NCI-H460 (cell line): ENCODE measurements around the gene EFCAB11. TPM values are rescaled to one million over a fixed set of nuclear protein-coding genes. Genes with fewer than 3 reads are reported as not detected.
"Not testable (repeated sequence)": the region's sequence is repeated elsewhere in the genome, so short reads cannot be mapped to it uniquely, and the experiment has no call there.

ENCODE experiments used
- DNase-seq: peaks from one replicate; pipeline ENCODE4 v3.0.0-alpha.2; 2016; ENCODE audit warnings: low read depth; ENCODE audit errors: extremely low read depth
- total RNA-seq: library from RNA; depleted of rRNA; stranded (reverse); fragments of >200 nt; shearing (Covaris generic); gene quantifications from 2 replicates; pipeline ENCODE4 v1.2.3, GENCODE V29; 2014

Gene EFCAB11
- total RNA-seq, 1 experiment from 2014 or later, result 18.1 TPM

DNA sequence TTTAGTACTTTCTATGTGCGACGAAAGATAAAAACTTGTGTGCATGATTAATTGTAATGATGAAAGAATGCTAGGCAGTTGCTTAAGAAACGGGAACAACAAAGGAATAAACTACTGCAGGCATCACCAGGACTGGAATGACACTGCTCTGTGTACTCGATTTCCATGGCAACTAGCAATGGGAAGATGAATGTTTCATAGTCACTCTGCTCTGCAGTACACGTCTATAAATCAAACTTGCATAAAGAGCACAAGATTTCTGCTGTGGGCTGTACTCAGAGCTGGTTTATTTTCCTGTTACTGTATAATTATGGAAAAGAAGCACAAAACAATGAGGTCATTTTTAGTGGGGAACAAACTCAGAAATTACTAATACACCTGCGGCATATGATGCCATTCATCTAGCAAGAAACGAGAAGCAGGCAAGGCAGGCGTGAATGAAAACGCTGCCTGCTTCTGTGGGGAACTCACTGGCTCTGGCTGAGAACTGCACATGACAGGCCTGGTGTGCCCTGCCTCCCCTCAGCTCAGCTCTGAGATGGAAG is 41.8 kb downstream of the EFCAB11 start:
- no peak for DNase-seq

DNA sequence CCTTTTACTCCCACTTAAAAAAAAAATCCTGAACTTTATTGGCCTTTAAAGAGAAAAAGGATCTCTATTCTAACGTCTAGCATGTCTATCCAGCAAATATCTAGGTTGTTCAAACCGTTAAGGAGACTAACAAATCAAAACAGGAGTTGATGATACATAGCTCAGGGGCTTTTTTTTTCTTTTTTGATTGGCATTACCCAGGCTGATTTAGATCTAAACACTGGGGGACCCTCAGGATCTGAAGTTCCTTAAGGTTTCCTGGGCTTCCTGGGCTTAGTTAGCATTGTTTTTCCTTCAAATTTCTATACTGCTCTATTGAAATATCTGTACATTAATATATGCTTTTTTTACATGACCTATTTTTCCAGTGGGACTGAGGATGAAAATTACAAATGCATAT is 42.3 kb downstream of the EFCAB11 start:
- no peak for DNase-seq

- no peak for DNase-seq
Observed at GRCh38 chr14:89911010-89911919, 43.3 kb downstream of the EFCAB11 start.

- no peak for DNase-seq
Observed at GRCh38 chr14:89910691-89911009, 43.9 kb downstream of the EFCAB11 start.

DNA sequence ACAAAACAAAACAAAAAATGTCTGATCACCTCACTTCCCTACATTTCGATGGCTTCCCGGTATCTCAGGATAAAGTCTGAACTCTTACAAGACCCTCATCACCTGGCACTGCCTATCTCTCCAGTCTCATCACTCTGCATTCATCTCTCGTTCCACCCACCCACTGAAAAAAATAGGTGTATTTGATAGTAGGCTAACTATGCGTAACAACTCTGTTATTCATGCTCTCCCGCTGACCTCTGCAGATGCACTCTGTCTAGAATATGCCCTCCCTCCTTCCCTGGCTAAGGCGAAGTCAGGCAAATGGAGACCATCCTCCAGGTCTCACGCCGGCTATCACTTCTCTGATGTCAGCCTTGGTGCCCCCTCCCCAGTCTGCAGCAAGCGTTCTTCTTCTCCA is 44.9 kb downstream of the EFCAB11 start:
- DNase-seq, result no peak

DNA sequence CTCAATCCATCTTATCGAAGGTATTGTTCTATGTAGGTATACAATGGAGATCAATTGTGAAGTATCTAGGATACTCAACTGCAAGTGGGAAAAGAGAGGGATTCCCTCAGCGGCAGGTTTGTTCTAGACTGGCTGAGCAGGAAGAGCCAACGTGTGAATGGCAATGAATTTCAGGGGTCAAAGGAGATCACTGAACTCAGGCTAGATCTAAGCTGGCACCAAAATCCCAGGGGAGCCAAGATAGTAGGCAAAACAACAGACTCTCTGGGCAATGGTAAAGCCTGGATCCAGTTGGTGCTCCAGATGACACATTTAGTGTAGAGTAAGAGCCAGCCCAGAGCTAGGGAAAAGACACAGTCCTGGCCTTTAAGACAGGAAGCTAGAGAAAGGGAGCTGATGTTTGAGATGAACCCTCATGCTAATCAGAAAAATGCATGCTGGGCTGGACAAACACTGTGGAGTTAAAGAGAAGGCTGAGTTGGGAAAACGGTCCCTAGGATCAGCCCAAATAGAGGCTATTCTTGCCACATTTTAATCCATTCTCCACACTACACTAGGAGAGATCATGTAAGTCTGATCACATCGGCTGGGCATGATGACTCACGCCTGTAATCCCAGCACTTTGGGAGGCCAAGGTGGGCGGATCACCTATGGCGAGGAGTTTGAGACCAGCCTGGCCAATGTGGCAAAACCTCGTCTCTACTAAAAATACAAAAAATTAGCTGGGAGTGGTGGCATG is 45.6 kb downstream of the EFCAB11 start:
- no peak for DNase-seq

GRCh38 chr14:89907655-89908054 is 46.9 kb downstream of the EFCAB11 start:
- DNase-seq, result no peak

DNA sequence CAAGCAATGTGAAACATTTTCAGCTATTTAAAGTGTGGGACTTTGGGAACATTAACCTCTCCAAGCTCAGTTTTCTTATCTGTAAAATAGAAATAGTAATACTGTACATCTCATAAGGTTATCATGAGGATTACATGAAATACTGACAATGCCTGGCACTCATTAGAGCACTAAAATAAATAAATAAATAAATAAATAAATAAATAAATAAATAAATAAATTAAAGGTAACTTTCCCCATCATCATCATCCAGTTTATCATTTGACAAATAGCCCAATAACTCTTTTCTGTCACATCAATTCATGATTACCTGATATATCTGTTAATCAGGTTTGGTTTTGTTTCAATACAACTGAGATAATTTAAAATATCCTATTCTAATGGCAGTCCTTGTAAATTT is 48.5 kb downstream of the EFCAB11 start:
- DNase-seq, result no peak

DNA sequence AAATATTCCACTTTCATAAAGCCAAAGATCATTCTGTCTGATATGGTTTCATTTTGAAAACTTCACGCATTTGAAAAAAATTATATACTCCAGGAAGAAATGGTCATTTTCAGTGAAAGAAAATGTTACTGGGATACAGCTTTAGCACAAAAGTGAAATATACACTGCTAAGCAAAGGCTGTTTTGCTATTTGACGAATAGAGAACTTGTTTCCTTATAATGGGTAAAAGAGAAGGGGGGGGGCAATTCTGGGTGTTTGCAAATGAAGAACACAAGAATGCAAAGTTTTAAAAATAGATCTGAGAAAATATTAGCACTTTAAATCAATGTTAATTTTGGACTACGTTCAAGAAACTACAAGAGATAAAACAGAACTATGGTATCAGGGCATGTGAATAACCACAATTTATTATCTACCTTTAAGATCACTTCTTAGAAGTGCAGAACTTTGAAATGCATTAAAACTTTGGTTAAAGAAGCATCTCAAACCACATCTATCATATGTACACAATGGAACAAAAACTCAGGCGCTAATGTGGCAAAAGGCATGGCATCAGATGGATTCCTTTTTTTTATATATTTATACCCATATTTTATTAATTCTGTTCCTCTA is 51.1 kb downstream of the EFCAB11 start:
- DNase-seq, result no peak

DNA sequence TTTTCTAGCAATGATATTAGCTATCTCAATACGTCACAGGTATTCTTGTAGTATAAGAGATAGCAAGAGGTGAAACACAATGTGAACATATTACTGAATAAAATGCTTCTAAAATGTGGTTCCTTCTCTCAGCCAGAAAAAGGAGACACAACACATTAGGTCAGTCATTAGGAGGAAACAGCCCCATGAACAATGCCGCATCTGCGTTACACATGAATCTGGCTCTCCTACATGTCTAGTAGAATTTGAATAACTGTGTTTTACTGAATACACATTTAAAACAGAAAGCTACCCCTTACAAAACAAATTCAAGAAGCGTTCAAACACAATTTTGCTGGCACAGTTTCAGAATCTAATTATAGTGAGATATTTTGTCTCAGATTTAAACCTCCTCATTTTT is 51.6 kb downstream of the EFCAB11 start:
- no peak for DNase-seq

- DNase-seq, result no peak
Observed at GRCh38 chr14:89900802-89901201, 53.7 kb downstream of the EFCAB11 start.

- peak; percentile 9 for DNase-seq
Observed at GRCh38 chr14:89899917-89900663, 54.4 kb downstream of the EFCAB11 start.

DNA sequence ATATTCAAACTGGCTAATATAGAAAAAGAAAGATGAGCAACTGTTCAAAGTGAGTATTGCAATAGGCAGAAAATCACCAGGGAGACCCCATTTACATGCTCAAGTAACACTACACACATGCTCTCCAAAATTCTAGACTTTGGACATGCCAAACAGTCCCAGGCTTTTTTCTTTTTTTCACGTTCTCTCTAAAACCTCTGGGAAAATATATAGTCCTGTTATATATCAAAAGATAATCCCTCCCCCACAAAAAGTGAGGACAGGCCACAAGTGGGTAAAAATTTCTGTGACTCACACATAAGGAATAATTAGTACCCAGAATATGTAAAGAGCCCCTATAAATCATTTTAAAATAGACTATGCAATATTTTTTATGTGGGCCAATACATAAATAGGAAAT is 55.2 kb downstream of the EFCAB11 start:
- no peak for DNase-seq

- not testable (repeated sequence) for DNase-seq
Observed at GRCh38 chr14:89893388-89893787, 61.1 kb downstream of the EFCAB11 start.

- no peak for DNase-seq
Observed at GRCh38 chr14:89892953-89893352, 61.6 kb downstream of the EFCAB11 start.

- not testable (repeated sequence) for DNase-seq
Observed at GRCh38 chr14:89891721-89892120, 62.8 kb downstream of the EFCAB11 start.

- no peak for DNase-seq
Observed at GRCh38 chr14:89891055-89891454, 63.5 kb downstream of the EFCAB11 start.

GRCh38 chr14:89890589-89890988 is 63.9 kb downstream of the EFCAB11 start:
- no peak for DNase-seq

GRCh38 chr14:89889626-89890025 is 64.9 kb downstream of the EFCAB11 start:
- no peak for DNase-seq

DNA sequence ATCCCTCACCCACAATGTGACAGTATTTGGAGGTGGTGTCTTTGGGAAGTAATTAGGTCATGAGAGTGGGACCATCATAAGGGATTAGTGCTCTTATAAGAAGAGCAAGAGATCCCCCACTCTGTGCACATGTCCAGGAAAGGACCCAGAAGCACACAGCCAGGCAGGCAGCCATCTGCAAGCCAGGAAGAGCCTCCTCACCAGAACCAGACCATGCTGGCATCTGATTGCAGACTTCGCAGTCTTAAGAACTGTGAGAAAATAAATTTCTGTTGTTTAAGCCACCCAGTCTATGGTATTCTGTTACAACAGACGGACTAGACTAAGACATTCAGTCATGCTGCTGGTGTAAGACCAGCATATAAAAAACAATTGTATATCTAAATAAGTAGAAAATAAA is 69.8 kb downstream of the EFCAB11 start:
- DNase-seq, result no peak

GRCh38 chr14:89881839-89882238 is 72.7 kb downstream of the EFCAB11 start:
- no peak for DNase-seq
